GM12873 (cell line): ENCODE measurements around the gene FAM81B.

ENCODE experiments used
- CTCF ChIP-seq: IDR thresholded peaks from 2 replicates; pipeline ENCODE4 v1.5.1; 2012; ENCODE audit warnings: low read depth, mild to moderate bottlenecking, moderate library complexity, low read length, control low read depth; ENCODE audit not compliant: insufficient read depth; ENCODE audit errors: missing control alignments

Gene FAM81B

GRCh38 chr5:95411474-95411873, 20.3 kb downstream of the FAM81B start:
- TF ChIP-seq CTCF = no peak

GRCh38 chr5:95414451-95414850, 23.3 kb downstream of the FAM81B start:
- TF ChIP-seq CTCF = no peak

- TF ChIP-seq CTCF = no peak
Observed at GRCh38 chr5:95417971-95418370, 26.8 kb downstream of the FAM81B start.

GRCh38 chr5:95422838-95423237, 31.7 kb downstream of the FAM81B start:
- TF ChIP-seq CTCF = no peak

GRCh38 chr5:95424016-95424415, 32.9 kb downstream of the FAM81B start:
- no peak for TF ChIP-seq CTCF

GRCh38 chr5:95424526-95424925, 33.4 kb downstream of the FAM81B start:
- no peak for TF ChIP-seq CTCF

- no peak for TF ChIP-seq CTCF
Observed at GRCh38 chr5:95426227-95426626, 35.1 kb downstream of the FAM81B start.
